HuH-7 (cell line): ENCODE data around the gene TANGO2.

Source experiments
- DNase-seq: peaks from one replicate; pipeline ENCODE4 v3.0.0; 2011; ENCODE audit warnings: low spot score

TANGO2 gene

GRCh38 chr22:20044495-20045151 lies 23.7 kb downstream of the TANGO2 start:
- no peak for DNase-seq

- no peak for DNase-seq
These were observed 25.8 kb downstream of the TANGO2 start for GRCh38 chr22:20046730-20047129.

- DNase-seq, result no peak
These were observed 31.0 kb downstream of the TANGO2 start for GRCh38 chr22:20051927-20052308.

GRCh38 chr22:20052309-20053259 lies 31.7 kb downstream of the TANGO2 start:
- DNase-seq, result no peak

- DNase-seq, result no peak
These were observed 32.6 kb downstream of the TANGO2 start for GRCh38 chr22:20053407-20054033.

- no peak for DNase-seq
These were observed 33.1 kb downstream of the TANGO2 start for GRCh38 chr22:20054034-20054427.

GRCh38 chr22:20054485-20054884 lies 33.6 kb downstream of the TANGO2 start:
- DNase-seq, result no peak

GRCh38 chr22:20055144-20055543 lies 34.2 kb downstream of the TANGO2 start:
- no peak for DNase-seq

- DNase-seq, result no peak
These were observed 34.7 kb downstream of the TANGO2 start for GRCh38 chr22:20055654-20056053.

GRCh38 chr22:20056161-20056560 lies 35.3 kb downstream of the TANGO2 start:
- DNase-seq, result no peak

GRCh38 chr22:20056696-20057386 lies 35.9 kb downstream of the TANGO2 start:
- no peak for DNase-seq

- DNase-seq, result no peak
These were observed 36.8 kb downstream of the TANGO2 start for GRCh38 chr22:20057596-20058268.

- DNase-seq, result no peak
These were observed 38.3 kb downstream of the TANGO2 start for GRCh38 chr22:20058989-20059770.

GRCh38 chr22:20060700-20061480 lies 40.0 kb downstream of the TANGO2 start:
- DNase-seq, result no peak

GRCh38 chr22:20061481-20061861 lies 40.6 kb downstream of the TANGO2 start:
- DNase-seq, result no peak

GRCh38 chr22:20062043-20062765 lies 41.3 kb downstream of the TANGO2 start:
- no peak for DNase-seq

- DNase-seq, result no peak
These were observed 41.8 kb downstream of the TANGO2 start for GRCh38 chr22:20062766-20063083.

GRCh38 chr22:20063271-20064139 lies 42.6 kb downstream of the TANGO2 start:
- no peak for DNase-seq

GRCh38 chr22:20064140-20064480 lies 43.2 kb downstream of the TANGO2 start:
- DNase-seq, result no peak
